Measurements from ENCODE around the gene LSM12. TPM values are rescaled to one million over a fixed set of nuclear protein-coding genes. Genes with fewer than 3 reads are reported as not detected.

Gene LSM12
- total RNA-seq = 10 to 100 TPM; 61.1 to 62.8 TPM

DNA sequence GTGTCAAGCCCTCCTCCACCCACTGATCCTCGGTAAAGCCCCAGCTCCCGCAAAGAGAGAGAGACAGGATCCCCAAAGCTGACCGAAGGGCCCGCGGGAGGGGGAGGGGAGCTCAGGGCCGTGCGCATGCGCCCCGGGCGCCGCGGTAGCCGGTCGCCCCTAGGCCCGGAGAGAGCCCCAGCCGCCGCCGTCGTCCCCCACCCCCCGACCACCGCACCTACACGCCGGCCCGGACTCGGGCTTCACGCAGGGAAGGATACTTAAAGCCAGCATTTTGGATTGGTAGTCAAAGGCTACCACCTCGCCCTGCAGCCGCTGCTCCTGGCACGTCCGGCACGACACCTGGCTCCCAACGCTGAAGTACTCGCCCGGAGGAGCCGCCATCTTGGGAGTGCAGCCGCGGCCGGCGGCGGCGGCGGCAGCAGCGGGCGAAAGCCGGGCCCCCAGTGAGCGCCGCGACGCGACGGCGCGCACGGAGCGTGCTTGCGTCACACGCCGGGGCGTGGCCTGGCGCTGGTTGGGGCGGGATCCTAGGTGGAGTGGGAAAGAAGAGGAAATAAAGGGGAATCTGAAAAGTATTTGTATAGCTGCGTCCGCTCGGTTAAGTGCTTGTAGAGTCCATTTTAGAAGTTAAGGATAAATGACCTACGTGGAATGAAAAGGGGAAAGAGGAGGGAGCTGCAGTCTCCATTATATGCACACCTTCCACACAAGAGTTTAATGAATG is at the start of gene LSM12:
Gene LSM12 (minus strand): TSS at position 468 of the 727 bp plus-strand sequence. CDS start 84 bp downstream, at position 384.
- POLR2A ChIA-PET = interaction anchor here (0.6 to 2.5 kb wide), 13 partner anchors 8 to 1113 kb away, joined by 3 to 10 read pairs (median 3); partner anchors contain the start of genes HDAC5, TMEM101 and TMUB2
- no peaks in the 10 kb centered on the region for H3K9me3 Mint-ChIP-seq
- H3K27me3 Mint-ChIP-seq = no peaks in the 10 kb centered on the region
- H3K27ac Mint-ChIP-seq = peak within 1 kb of the TSS; percentile 82
- peaks cover 28% of the 10 kb centered on the region for H3K36me3 Mint-ChIP-seq (ENCODE audit: low read depth)
- H3K4me1 Mint-ChIP-seq = peaks cover 49% of the 10 kb centered on the region
- H3K4me3 Mint-ChIP-seq = peak within 1 kb of the TSS; percentile 97
- peak; percentile 93 for DNase-seq
- CTCF ChIA-PET = interaction anchor here (0.6 to 1.2 kb wide), 6 partner anchors 23 to 144 kb away, joined by 3 to 5 read pairs (median 3); partner anchors contain the start of gene HROB

DNA sequence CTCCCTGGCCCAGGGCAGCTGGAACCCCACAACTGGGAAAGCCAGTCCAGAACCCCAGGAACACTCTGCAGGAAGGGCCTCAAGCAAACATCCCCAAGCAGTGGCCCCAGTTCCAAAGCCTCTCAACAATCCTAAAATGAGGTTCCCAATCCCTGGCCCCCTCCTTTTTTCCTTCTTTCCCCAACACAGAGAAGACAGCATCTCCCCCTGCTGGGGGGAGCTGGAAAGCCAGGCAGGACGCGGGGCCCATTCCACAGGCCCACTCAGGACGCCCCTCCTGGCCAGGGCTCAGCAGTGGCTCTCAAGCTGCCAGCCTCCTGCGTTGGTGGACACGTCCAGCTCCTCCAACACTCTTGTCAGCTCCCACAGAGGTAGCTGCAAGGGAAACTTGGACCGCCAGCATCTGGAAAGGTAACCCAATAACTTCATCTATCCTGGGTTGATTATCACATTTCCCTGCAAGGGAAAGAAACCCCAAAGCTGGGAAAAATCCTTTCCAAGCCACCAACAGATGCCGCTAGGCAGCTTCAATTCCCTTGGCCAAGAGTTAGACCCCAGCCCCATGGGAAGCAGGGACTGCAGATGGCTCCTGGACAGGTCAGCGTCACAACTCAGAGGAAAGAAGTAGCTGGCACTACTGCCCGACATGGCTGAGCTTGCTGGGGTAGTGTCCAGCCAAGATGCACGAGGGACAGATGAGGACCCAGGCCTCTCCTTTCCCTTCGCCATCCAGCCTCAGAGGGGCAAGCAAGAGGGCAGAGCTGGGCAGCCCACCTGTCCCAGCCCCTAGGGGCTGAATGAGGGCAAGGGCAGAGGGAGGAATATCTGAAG is 49.3 kb upstream of the LSM12 start:
- H3K4me1 Mint-ChIP-seq = peaks cover 7% of the 10 kb centered on the region
- no peak overlapping the region for H3K27ac Mint-ChIP-seq
- peaks cover 3% of the 10 kb centered on the region for H3K36me3 Mint-ChIP-seq (ENCODE audit: low read depth)
- POLR2A ChIA-PET = interaction anchor here (1.5 to 2.3 kb wide), 2 partner anchors 7 to 49 kb away, joined by 3 to 11 read pairs; partner anchors contain the start of gene HDAC5
- no peaks in the 10 kb centered on the region for H3K9me3 Mint-ChIP-seq
- peak; percentile 22 for DNase-seq
- CTCF ChIA-PET = interaction anchor here (0.5 to 2.1 kb wide), 12 partner anchors 9 to 172 kb away, joined by 3 to 12 read pairs (median 3); partner anchors contain the start of gene HROB
- no peak overlapping the region for H3K4me3 Mint-ChIP-seq
- H3K27me3 Mint-ChIP-seq = no peaks in the 10 kb centered on the region

DNA sequence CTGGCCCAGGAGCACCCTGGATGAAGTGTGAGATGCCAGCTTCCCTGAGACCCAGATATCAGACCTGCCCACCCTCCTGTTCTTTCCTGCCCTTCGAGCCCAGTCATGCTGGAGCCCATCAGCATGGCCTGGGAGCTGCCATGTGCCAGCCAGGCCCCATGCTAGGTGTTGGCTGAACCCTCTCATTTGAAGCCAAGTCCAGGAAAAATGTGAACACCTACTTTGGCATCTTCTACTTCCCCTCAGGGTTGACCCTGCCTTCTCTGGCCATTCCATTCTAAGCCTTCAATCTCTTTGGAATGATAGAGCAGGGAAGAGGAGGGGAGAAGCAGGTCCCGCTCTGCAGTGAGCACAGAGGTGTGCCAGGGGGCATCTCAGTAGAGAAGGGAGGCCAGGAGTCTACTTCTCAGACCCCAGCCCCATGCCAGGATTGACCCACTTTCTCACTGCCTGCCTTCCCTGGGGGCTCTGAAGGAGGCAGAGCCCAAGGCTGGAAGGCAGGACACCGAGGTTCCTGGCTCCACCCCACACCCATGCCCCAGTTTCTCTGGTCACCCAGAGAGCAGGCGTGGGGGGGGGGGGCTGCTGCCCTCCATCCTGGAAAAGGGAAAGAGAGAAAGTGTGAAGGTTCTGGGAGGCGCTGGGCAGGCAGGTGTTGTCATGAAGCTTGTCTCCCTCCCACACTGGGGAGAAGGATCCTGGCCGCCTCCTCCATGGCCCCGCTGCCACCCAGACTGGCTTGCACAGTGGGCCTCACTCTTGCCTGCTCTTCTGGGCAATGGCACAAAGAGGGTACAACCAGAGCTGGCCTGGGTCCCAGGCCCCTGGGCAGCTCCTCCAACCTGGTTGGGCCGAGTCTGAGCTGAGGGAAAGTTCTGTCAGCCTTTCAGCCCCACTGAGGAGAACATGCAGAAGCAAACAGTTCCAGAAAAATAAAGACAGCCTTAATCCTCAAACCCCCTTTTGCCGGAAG is 47.7 kb upstream of the LSM12 start:
- Mint-ChIP-seq H3K27me3 (no peaks in the 10 kb centered on the region), H3K4me1 (peaks cover 5% of the 10 kb centered on the region), H3K4me3 (no peak overlapping the region), H3K9me3 (no peaks in the 10 kb centered on the region), H3K36me3 (ENCODE audit: low read depth) (peaks cover 3% of the 10 kb centered on the region), H3K27ac (no peak overlapping the region)
- DNase-seq = no peak
- ChIA-PET POLR2A (interaction anchor here (2.3 kb wide), 1 partner anchor 9 kb away, joined by 11 read pairs; the partner anchor contains the start of gene HDAC5), CTCF (interaction anchor here (1.5 to 1.9 kb wide), 2 partner anchors 9 to 30 kb away, joined by 3 to 11 read pairs; no protein-coding TSS in a partner anchor)

DNA sequence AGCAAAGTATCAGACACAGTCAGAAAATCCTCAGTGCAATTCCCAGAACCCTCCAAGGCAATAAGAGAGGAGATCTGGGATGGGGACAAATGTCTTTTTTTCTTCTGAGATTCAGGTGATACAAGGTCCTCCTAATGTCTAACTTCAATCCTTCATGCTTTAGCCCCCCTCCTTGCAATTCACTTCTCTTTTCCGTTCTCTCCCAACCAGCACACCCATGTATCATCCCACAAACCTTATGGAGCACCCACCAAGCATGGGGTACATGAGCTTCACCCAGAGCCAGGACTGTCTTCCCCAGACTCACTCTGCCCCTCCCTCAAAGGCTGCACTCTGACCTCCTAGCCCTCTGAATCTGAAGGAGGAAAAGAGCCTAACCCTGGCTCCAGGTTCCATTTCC is 46.9 kb upstream of the LSM12 start:
- Mint-ChIP-seq H3K9me3 (no peaks in the 10 kb centered on the region), H3K27me3 (no peaks in the 10 kb centered on the region), H3K4me1 (peaks cover 5% of the 10 kb centered on the region), H3K36me3 (ENCODE audit: low read depth) (peaks cover 3% of the 10 kb centered on the region), H3K27ac (no peak overlapping the region), H3K4me3 (no peak overlapping the region)
- CTCF ChIA-PET = no interaction called here
- DNase-seq = no peak
- POLR2A ChIA-PET = interaction anchor here (2.8 kb wide), 1 partner anchor 10 kb away, joined by 12 read pairs; the partner anchor contains the start of gene HDAC5

DNA sequence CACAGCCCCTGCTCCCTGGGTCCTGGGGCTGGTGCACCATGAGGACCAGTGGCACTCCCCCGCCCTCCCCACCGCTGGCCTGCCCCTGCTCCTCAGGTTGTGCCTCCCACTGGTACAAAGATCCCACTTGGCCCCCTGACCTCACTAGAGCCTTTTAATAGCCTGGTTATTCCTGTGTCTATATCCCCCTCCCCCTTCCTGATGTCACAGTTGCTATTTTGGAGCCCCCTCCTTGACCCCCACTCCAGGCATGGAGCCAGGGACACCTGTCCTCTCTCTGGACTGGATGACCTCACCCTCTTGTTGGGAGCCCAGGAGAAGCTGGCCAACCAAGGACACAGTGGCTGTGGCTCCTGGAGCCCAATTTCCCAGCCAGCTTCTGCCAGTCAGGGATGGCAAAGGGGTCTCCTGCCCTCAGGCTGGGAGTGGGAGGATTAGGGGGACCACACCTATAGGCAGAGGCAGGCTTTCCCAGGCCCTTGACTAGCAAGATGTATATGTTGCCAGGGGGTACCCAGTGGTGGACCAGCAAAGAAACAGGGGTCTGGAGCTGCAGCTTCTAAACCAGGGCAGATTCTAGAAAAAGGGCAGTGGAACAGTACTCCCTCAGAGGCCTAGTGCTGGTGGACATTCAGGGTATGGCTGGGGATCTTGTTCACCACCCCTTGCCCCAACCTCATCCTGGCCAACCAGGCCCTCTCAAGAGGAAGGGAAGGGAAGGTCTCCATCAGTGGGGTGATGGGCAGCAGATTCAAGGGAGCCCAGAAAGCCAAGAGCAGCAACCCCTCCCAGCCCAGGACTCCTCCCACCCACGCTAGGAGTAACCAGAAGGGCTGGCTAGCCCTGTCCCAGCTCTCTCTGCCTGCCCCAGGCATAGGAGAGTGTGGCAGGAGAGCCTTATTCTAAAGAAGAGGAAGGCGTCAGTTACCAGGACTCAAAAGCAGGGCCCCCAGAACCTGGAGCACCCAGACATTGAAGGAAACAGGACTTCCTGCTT is 46.1 kb upstream of the LSM12 start:
- POLR2A ChIA-PET = interaction anchor here (2.8 kb wide), 1 partner anchor 10 kb away, joined by 12 read pairs; the partner anchor contains the start of gene HDAC5
- Mint-ChIP-seq H3K27ac (no peak overlapping the region), H3K4me1 (peaks cover 5% of the 10 kb centered on the region)

DNA sequence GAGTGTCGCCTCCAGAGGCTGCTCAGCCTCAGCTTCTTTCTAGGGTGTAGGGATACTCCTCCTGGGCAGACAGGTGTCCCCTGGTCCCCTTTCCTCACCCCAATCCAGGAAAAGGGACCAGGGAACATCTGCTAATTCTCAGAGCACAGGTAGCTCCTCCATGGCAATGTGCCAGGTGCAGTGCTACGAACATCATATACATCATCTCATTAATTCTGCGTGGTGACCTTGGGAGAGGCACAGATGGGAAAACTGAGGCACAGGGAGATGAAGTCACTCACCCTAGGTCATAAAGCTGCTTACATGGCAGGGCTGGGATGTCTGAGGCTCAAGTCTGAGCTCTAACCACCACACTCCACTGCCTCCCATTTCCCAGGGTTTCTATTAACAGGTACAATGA is 45.3 kb upstream of the LSM12 start:
- peaks cover 3% of the 10 kb centered on the region for H3K36me3 Mint-ChIP-seq (ENCODE audit: low read depth)
- H3K4me3 Mint-ChIP-seq = no peak overlapping the region
- ChIA-PET POLR2A (interaction anchor here (2.8 kb wide), 1 partner anchor 11 kb away, joined by 12 read pairs; the partner anchor contains the start of gene HDAC5), CTCF (interaction anchor here (0.6 kb wide), 1 partner anchor 42 kb away, joined by 4 read pairs; no protein-coding TSS in a partner anchor)
- H3K4me1 Mint-ChIP-seq = peaks cover 5% of the 10 kb centered on the region
- no peak for DNase-seq
- no peaks in the 10 kb centered on the region for H3K27me3 Mint-ChIP-seq
- H3K27ac Mint-ChIP-seq = no peak overlapping the region
- H3K9me3 Mint-ChIP-seq = no peaks in the 10 kb centered on the region

More for the DNA sequence above, 46.1 kb upstream of the LSM12 start:
- H3K4me3 Mint-ChIP-seq = no peak overlapping the region
- H3K9me3 Mint-ChIP-seq = no peaks in the 10 kb centered on the region
- H3K27me3 Mint-ChIP-seq = no peaks in the 10 kb centered on the region
- DNase-seq = no peak
- H3K36me3 Mint-ChIP-seq (ENCODE audit: low read depth) = peaks cover 3% of the 10 kb centered on the region
- CTCF ChIA-PET = interaction anchor here (0.8 kb wide), 1 partner anchor 11 kb away, joined by 3 read pairs; the partner anchor contains the start of gene HDAC5

DNA sequence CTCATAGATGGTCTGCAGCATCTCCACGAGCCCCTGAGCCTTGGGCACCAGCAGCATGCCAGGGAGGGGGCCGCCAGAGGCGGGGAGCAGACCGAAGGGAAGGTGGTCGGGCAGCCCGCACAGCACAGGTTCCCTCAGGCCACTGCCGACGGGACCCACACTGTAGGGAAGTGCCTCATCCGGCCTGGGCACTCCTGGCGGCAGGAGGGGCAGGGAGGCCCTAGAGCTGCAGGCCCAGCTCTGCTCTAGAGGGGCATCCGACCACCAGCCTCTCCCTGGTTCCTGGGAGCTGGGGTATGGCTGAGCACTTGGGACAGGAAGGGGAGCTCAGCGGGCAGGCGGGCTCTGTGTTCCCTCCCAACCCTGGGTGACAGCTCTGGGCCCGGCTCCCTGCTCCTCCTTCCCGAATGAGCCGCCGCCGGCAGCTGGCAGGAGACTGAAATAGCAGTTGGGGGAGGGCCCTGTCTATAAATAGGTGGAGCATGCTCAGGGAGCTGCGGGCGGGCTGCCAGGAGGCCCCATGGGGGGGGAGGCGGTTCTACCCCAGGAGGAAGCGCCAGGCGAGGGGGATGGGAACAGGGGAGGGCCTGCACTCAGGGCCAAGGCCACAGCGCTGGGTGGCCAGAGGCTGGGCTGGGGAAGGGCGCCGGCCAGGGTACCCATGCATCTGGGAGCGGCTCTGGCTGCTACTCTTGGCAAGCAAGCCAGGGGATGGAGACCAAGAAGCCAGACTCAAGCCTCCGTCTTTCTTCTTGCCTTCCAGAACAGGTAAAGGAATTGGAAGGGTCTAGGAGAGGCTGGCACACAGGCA is 44.6 kb upstream of the LSM12 start:
- Mint-ChIP-seq H3K4me1 (peaks cover 5% of the 10 kb centered on the region), H3K27ac (no peak overlapping the region), H3K4me3 (no peak overlapping the region), H3K9me3 (no peaks in the 10 kb centered on the region), H3K27me3 (no peaks in the 10 kb centered on the region), H3K36me3 (ENCODE audit: low read depth) (peaks cover 3% of the 10 kb centered on the region)
- POLR2A ChIA-PET = interaction anchor here (2.8 kb wide), 1 partner anchor 12 kb away, joined by 12 read pairs; the partner anchor contains the start of gene HDAC5
- peak; percentile 43 for DNase-seq
- CTCF ChIA-PET = interaction anchor here (0.6 kb wide), 2 partner anchors 41 to 252 kb away, joined by 3 to 4 read pairs; no protein-coding TSS in a partner anchor

DNA sequence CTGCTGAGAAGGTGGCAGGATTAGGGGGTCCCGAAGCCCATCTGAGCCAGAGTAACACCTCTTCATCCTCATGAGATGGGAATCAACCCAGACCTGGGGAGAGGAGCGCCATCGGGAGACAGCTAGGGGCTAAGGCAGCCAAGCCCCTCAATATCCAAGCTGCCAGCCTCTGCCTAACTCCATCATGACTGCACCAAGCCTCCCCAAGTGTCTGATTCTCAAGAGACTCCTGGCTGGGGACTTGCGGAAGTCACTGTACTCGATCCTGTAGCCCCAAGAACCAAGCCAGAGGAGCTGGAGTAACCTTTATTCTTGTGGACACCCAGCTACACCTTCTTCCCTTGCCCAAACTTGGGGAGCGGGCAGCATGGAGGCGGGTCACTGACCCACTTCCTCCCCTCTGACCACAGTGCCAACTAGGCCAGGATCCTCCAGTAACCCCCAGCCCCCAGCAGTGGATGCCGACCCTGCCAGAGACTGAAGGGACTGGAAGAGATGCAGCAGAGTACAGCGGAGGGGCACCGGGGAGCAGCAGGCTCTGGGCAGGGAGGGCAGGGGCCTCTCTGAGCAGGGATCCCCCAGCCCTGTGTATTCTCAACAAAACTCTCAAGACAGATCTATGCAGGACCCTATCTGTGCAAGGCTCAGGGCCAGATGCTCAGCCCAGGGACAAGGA is 43.7 kb upstream of the LSM12 start:
- Mint-ChIP-seq H3K27me3 (no peaks in the 10 kb centered on the region), H3K27ac (no peak overlapping the region), H3K36me3 (ENCODE audit: low read depth) (peaks cover 3% of the 10 kb centered on the region), H3K9me3 (no peaks in the 10 kb centered on the region), H3K4me1 (peaks cover 5% of the 10 kb centered on the region), H3K4me3 (no peak overlapping the region)
- POLR2A ChIA-PET = interaction anchor here (1.6 kb wide), 1 partner anchor 12 kb away, joined by 8 read pairs; no protein-coding TSS in a partner anchor
- CTCF ChIA-PET = interaction anchor here (0.5 to 1.0 kb wide), 2 partner anchors 13 to 434 kb away, joined by 3 read pairs; partner anchors contain the start of gene HDAC5
- no peak for DNase-seq

DNA sequence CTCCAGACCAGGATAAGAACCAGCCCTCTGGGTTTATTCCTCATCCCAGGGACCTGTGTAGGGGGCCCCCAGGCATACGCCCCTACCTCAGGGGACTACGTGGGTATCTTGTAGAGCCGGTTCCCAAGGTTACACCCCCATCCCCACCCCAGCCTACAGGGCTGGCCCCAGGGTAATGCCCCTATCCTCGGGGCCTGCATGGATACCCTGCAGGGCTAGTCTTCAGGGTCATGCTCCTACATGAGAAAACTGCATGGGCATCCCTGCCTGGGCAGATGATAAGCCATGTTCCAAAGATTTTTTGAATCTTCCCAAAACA is 42.8 kb upstream of the LSM12 start:
- no peaks in the 10 kb centered on the region for H3K9me3 Mint-ChIP-seq
- ChIA-PET CTCF (interaction anchor here (0.6 kb wide), 1 partner anchor 63 kb away, joined by 3 read pairs; no protein-coding TSS in a partner anchor), POLR2A (interaction anchor here (1.6 kb wide), 1 partner anchor 13 kb away, joined by 8 read pairs; no protein-coding TSS in a partner anchor)
- peaks cover 5% of the 10 kb centered on the region for H3K4me1 Mint-ChIP-seq
- H3K4me3 Mint-ChIP-seq = no peak overlapping the region
- H3K36me3 Mint-ChIP-seq (ENCODE audit: low read depth) = peaks cover 3% of the 10 kb centered on the region
- no peaks in the 10 kb centered on the region for H3K27me3 Mint-ChIP-seq
- no peak for DNase-seq
- H3K27ac Mint-ChIP-seq = no peak overlapping the region

All from activated CD4-positive, alpha-beta memory T cell treated with anti-CD3 and anti-CD28 coated beads, Interleukin-2, amount 10 ng/mL, durations not matched to agents 7 days and 5 days (primary cell).